Adipocyte (in vitro differentiated cells): ENCODE results near the gene PPP1R15B.

Experiments used
- DNase-seq: peaks from one replicate; pipeline ENCODE4 v3.0.0-alpha.2; 2015; ENCODE audit warnings: low read depth
- H3K27me3 ChIP-seq: replicated peaks from 2 replicates; pipeline ENCODE4 v1.7.0; 2013; ENCODE audit warnings: mild to moderate bottlenecking, low read length, moderate library complexity; ENCODE audit not compliant: control insufficient read depth, insufficient read depth
- H3K36me3 ChIP-seq: 2 replicates; pipeline ENCODE4 v1.7.0; 2013; ENCODE audit warnings: low read length, mild to moderate bottlenecking, moderate library complexity; ENCODE audit not compliant: control insufficient read depth, insufficient read depth, severe bottlenecking
- H3K4me1 ChIP-seq: 2 replicates; pipeline ENCODE4 v1.7.0; 2013; ENCODE audit warnings: mild to moderate bottlenecking, low read length, moderate library complexity; ENCODE audit not compliant: control insufficient read depth, insufficient read depth
- H3K4me3 ChIP-seq: 2 replicates; pipeline ENCODE4 v1.7.0; 2013; ENCODE audit warnings: mild to moderate bottlenecking, low read length, moderate library complexity
- H3K9ac ChIP-seq: 2 replicates; pipeline ENCODE4 v1.7.0; 2013; ENCODE audit warnings: mild to moderate bottlenecking, low read length, moderate library complexity
- H3K9me3 ChIP-seq: 2 replicates; pipeline ENCODE4 v1.7.0; 2013; ENCODE audit warnings: mild to moderate bottlenecking, low read length, moderate library complexity; ENCODE audit not compliant: control insufficient read depth

PPP1R15B gene

DNA sequence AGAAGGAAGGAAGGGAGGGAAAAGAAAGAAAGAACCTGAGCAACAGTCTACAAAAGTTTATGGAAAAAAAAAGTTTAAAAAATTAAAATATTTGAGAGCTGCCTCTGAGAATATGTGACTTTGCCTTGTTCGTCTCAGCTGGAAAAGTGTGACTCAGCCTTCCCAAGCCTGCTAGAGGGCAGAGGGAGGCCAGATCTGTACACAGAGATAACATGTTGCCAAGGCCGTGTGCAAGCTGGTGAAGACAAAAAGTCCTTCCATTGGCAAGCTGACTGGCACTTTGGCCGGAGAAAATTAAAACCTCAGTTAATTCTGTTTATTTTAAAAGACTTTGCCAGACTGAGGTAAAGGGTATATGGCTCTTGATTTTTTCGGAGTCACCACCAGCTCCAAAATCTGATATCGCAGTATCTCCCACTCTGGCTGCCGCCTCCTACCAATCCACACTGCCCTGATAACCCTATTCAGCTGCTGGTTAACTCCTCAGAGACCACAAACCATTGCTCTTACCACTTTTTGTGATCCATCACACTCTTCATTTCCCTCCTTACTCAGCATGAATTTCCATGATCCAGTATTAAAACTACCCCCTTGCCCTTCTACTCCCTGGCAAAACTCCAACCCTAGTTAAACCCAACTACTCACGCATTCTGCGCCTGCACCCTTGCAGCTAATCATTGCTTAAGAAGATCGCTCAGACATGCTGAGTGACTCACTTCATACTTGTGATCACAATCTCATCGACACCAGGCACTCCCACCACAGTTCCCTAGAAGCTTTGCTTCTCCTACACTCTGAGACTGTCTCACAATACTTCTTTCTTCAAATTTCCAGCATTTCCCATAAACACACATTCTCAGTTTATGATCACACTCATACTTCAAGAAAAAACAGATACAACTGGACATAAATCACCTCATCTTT lies 5.7 kb upstream of the PPP1R15B start:
- peaks cover 6% of the 10 kb centered on the region for H3K36me3 ChIP-seq
- peak overlapping the region; percentile 80 for H3K4me3 ChIP-seq
- H3K4me1 ChIP-seq = peaks cover 58% of the 10 kb centered on the region
- H3K27me3 ChIP-seq = no peaks in the 10 kb centered on the region
- H3K9ac ChIP-seq = peak overlapping the region; percentile 89
- no peaks in the 10 kb centered on the region for H3K9me3 ChIP-seq
- peak; percentile 97 for DNase-seq

DNA sequence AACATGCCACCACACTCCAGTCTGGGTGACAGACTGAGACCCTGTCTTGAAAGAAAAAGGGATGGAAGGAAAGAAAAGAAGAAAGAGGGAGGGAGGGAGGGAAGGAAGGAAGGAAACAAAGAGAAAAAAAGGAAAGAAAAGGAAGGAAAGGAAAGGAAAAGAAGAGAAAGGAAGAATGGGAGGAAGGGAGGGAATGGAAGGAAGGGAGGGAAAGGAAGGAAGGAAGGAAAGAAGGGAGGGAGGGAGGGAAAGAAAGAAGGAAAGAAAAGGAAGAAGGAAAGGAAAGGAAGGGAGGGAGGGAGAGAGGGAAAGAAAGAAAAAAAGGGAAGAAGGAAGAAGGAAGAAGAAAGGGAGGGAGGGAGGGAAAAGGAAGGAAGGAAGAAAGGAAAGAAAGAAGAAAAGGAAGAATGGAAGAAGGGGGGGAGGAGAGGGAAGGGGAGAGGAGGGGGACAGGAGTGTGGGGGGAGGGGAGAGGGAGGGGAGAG lies 5.0 kb upstream of the PPP1R15B start:
- Histone ChIP-seq H3K36me3 (peaks cover 5% of the 10 kb centered on the region), H3K4me1 (peaks cover 58% of the 10 kb centered on the region), H3K9ac (peak overlapping the region; percentile 89), H3K27me3 (no peaks in the 10 kb centered on the region), H3K9me3 (no peaks in the 10 kb centered on the region), H3K4me3 (no peak overlapping the region)
- no peak for DNase-seq

DNA sequence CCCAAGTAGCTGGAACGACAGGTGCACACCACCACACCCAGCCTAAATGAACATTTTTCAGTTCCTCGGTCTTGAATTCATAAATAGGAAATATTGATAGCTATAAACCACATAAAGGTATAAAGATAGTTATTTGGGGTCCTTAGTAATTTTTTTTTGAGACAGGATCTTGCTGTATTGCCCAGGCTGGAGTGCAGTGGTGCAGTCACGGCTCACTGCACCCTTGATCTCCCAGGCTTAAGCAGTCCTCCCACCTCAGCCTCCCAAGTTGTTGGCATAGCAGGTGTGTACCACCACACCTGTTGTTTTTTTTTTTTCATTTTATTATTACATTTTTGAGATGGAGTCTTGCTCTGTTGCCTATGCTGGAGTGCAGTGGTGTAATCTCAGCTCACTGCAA lies 3.7 kb upstream of the PPP1R15B start:
- no peaks in the 10 kb centered on the region for H3K9me3 ChIP-seq

DNA sequence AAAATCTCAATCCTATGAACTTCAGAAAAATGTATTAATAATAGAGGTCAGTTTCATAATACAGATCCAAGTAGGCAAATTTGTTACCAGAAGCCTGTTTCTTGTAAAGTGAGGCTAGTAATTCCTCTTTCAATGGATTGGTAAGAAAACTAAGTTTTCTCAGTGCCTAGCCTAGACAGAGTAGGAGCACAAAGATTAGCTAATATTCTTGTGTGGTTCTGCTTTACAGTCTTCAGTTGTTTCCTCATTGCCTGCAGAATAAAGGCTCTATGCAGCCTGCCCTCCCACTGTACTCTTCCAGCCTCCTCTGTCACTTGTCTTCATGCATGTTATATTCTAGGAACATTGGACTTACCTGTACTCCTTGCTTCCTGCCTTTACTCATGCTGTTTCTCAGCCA lies 2.4 kb upstream of the PPP1R15B start:
- no peak for DNase-seq
- H3K9ac ChIP-seq = no peak overlapping the region
- no peaks in the 10 kb centered on the region for H3K9me3 ChIP-seq

More for the DNA sequence above, 3.7 kb upstream of the PPP1R15B start:
- H3K36me3 ChIP-seq = no peaks in the 10 kb centered on the region
- H3K4me1 ChIP-seq = peaks cover 48% of the 10 kb centered on the region
- no peak overlapping the region for H3K9ac ChIP-seq
- no peak overlapping the region for H3K4me3 ChIP-seq
- H3K27me3 ChIP-seq = no peaks in the 10 kb centered on the region
- DNase-seq = no peak

DNA sequence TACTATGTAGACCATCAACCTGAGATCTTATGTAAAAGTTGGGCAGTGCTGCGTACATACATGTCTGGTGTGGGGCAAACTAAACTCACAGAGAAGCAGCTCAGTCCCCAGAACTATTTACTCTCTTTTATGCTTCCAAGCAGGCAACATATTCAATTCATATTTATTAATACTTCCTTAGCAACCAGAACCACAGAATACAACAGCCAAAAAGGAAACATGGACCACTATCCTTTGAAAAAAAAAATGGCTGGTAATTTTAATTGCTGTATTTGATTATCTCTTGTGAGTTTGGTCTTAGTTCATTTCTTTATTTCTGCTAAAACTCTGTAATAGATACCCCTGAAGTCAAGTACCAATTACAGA lies 1.5 kb upstream of the PPP1R15B start:
- H3K4me3 ChIP-seq = no peak overlapping the region
- peaks cover 29% of the 10 kb centered on the region for H3K4me1 ChIP-seq
- no peak for DNase-seq
- H3K9me3 ChIP-seq = no peaks in the 10 kb centered on the region
- H3K36me3 ChIP-seq = peaks cover 6% of the 10 kb centered on the region
- H3K9ac ChIP-seq = no peak overlapping the region
- no peaks in the 10 kb centered on the region for H3K27me3 ChIP-seq

More for the DNA sequence above, 2.4 kb upstream of the PPP1R15B start:
- Histone ChIP-seq H3K4me3 (no peak overlapping the region), H3K36me3 (peaks cover 6% of the 10 kb centered on the region), H3K27me3 (no peaks in the 10 kb centered on the region), H3K4me1 (peaks cover 38% of the 10 kb centered on the region)

DNA sequence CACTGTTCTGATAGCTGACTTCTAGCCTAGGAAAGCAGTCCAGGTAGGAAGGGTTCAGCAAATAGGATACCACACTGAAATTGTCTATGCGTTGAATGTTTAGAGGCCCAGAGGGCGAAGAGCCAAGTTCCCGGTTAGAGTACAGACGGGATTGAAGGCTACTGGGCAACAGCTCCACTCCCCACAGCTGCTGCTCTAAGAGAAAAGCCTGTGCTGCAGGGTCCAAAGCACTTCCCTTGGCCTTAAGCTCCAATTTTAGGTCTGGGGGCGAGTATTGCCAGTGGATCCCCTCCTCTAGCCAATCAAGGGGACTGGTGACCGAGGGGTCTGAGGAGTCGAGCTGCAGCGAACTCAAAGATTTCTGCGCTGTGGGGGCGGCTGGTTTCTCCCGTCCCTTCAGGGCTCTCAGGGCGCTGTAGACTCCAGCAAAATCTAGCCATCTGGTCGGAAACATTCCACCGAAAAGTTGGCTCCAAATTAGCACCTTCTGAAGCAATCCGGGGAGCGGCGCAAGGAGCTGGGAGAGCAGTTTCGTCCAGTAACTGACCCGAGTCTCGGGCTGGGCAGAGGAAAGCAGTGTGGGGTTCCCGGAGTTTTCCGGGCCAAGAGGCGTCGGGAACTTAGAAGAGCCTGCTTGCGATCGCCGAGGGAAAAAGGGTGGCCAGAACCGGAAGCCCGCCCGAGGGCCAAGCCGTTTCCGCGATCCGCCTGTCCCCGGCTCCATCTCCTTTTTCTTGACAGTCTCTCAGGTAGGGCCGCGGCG lies 748 bp downstream of the PPP1R15B start:
- Histone ChIP-seq H3K36me3 (peaks cover 16% of the 10 kb centered on the region), H3K4me1 (peaks cover 25% of the 10 kb centered on the region), H3K9me3 (no peaks in the 10 kb centered on the region), H3K9ac (peak overlapping the region; percentile 100), H3K4me3 (peak overlapping the region; percentile 99), H3K27me3 (no peaks in the 10 kb centered on the region)
- DNase-seq = peak; percentile 80

DNA sequence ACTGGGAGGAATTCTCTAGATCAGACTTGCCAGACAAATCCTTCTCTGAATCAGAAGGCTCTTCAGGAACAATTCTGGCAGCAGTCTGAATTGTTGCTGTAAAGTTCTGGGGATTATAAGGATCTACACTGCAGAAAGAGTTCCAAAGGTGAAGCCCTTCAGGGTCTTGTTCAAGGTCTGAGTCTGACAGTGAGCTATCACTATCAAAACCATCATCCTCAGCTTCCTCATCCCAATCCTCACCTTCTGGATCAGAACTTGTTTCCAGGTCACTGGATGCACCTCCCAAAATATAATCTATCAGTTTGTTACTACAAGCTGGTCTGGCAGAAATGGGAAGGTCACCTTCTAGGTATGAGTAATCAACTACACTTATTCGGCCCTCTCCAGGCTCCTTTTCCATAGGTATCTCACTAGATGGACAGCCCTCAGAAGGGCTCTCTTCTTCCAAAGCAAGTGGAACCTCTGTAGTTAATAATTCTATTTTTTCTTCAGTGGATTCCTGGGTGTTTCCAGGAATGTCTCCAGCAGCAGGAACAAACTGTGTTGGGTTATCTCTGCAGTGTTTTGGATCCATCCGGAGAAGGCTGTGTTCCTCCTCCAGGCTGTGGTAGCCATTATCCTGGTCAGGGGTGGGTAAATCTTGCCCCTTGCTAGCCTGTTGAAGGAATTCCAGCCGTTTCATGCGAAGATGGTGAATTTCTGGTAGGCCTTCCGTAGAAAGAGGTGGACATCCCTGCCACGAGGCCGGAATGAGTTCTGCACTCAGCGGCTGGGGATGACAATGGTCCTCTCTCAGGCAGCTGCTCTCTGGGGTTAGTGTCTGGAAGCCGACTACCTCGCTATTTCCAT lies 1.6 kb downstream of the PPP1R15B start:
- Histone ChIP-seq H3K4me3 (peak overlapping the region; percentile 99), H3K9me3 (no peaks in the 10 kb centered on the region), H3K27me3 (no peaks in the 10 kb centered on the region), H3K36me3 (peaks cover 24% of the 10 kb centered on the region), H3K4me1 (peaks cover 34% of the 10 kb centered on the region), H3K9ac (peak overlapping the region; percentile 100)
- no peak for DNase-seq

DNA sequence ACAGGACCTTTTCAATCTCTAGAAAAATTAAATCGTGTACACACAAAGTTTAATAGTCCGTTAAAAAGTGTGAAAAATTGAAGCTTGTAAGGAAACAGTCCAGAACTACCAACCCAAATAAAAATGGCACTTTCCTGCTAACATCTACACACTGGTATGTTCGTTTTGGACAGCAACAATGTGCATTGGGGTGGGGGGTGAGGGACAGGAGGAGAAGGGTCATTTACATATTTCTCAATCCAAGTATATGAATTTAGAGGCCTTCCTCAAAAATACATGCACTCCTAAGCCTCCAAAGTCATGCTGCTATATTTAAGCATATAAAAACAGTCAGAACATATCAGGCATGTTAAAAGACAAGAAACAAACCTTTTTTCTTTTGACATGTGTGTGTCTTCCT lies 2.5 kb downstream of the PPP1R15B start:
- no peaks in the 10 kb centered on the region for H3K27me3 ChIP-seq
- peak; percentile 61 for DNase-seq
- H3K9me3 ChIP-seq = no peaks in the 10 kb centered on the region
- peak overlapping the region; percentile 99 for H3K4me3 ChIP-seq
- H3K4me1 ChIP-seq = peaks cover 35% of the 10 kb centered on the region
- peak overlapping the region; percentile 100 for H3K9ac ChIP-seq
- H3K36me3 ChIP-seq = peaks cover 33% of the 10 kb centered on the region

DNA sequence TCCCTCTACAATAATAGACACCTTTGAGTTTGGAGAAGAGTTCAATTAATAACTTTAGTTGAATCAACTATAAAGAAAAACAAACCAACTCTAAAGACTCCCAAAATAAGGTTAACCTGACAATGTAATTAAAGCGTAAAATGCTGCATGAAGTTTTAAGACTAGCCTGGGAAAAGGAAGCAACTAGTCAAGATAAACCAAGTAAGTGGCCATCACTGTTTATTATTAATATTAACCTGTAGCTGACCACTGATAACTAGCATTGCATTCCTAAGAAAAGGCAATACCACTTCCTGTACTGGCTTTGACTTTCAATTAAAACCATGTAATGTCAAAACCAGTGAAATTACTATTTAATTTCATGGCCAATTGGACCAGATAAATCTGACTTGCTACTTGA lies 3.0 kb downstream of the PPP1R15B start:
- Histone ChIP-seq H3K27me3 (no peaks in the 10 kb centered on the region), H3K9ac (peak overlapping the region; percentile 100), H3K9me3 (no peaks in the 10 kb centered on the region), H3K4me3 (peak overlapping the region; percentile 99), H3K4me1 (peaks cover 31% of the 10 kb centered on the region), H3K36me3 (peaks cover 39% of the 10 kb centered on the region)
- DNase-seq = no peak

DNA sequence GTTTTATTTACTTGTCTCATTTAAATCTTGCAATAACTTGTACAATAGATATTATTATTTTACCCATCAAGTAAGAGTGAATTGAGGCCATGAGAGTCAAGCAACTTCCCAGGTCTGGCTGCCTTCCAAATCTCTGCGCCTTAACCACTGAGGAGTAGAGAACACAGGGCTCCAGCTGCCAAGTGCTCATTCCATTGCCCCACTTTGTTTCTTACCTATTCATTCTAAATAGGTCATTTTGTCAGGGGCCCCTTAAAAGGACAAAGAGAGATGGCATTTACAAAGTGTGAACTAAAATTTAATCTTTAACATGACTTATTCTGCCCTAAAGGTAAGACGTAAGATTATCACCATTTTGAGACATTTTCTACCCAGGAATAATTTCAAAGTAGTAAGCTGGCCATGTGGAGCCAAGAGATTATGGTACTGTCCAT lies 3.5 kb downstream of the PPP1R15B start:
- peaks cover 31% of the 10 kb centered on the region for H3K4me1 ChIP-seq
- H3K27me3 ChIP-seq = no peaks in the 10 kb centered on the region
- peak; percentile 87 for DNase-seq
- H3K9me3 ChIP-seq = no peaks in the 10 kb centered on the region
- H3K4me3 ChIP-seq = peak overlapping the region; percentile 99
- peak overlapping the region; percentile 100 for H3K9ac ChIP-seq
- H3K36me3 ChIP-seq = peaks cover 44% of the 10 kb centered on the region
